HG03108 (cell line): ENCODE data around the gene NACC1.

Source experiments
- ATAC-seq: cut with Tn5 transposase; IDR thresholded peaks from one replicate; pipeline ENCODE4 v1.9.1; 2021; ENCODE audit warnings: moderate library complexity; ENCODE audit not compliant: unreplicated experiment

The NACC1 gene

DNA sequence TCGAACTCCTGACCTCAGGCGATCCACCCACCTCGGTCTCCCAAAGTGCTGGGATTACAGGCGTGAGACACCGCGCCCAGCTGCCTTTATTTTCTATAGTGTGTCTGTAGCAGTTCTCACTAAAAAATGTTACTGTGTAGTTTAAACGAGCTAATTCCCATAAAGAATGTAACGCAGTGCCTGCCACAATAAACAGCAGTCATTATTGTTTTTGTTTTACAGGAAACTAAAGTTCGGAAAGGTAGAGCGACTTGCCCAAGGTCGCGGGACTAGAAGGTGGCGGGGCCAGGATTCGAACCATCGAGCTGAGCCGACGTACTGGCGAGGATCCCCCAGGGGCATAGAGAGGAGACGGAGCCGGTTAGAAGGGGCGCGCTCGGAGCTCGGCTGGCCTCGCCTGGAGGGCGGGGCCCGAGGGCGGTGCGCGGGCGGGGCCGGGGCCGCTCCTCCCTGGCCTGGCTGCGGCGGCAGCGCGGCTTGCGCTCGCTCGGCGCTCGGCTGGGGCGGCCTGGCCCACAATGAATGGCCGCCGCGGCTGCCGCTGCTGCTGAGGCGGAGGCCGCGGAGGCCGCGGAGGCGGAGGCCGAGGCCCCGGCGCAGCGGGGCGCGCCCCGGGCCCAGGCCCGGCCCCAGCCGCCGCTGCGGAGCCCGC is at the start of gene NACC1:
Gene NACC1, plus strand, starts transcription at position 493 of the 652 bp plus-strand sequence. CDS start 16,944 bp downstream, outside the sequence.
- ATAC-seq, result peak; percentile 62

DNA sequence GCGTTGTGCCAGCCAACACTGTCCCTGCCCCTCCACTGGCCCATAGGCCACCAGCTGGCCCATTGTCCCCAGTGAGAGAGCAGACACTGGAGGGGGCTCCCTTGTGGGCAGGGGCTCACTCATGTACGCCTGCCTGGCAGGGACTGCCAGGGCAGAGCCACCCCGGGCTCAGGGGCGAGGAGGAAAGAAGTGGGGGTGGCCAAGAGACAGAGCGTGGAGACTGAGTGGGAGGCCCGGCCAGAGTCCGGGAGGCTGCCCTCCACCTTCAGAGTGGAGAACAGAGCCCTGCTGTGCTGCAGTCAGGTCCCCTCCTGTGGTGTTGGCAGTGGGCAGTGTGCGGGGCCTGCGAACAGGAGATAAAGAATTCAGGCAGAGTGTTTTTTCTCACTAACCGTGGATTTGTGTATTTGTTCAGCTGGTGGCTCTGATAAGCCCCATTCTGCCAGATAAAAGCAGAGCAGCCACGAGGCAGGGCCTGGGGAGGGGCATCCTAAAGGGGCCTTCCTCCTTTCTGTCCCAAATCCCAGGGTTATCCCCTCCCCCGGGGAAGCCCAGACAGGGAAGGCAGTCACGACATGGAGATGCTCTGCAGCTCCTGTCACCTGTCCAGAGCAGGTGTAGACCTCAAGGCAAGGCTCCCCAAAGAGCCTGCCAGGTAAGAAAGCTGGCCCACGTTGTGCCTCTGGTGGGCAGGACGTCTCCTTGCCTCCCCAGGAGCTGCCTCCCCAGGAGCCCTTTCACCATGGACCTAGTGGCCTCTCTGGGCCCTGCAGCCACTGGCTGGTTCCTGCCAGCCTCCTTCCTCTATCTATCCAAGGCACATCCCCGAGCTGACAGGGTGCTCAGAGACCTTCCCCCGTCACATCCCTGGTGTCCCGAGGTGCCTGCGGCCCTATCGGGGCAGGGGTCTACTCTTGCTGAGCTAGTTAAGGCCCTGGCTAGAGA is 48.4 kb upstream of the NACC1 start:
- ATAC-seq, result no peak

DNA sequence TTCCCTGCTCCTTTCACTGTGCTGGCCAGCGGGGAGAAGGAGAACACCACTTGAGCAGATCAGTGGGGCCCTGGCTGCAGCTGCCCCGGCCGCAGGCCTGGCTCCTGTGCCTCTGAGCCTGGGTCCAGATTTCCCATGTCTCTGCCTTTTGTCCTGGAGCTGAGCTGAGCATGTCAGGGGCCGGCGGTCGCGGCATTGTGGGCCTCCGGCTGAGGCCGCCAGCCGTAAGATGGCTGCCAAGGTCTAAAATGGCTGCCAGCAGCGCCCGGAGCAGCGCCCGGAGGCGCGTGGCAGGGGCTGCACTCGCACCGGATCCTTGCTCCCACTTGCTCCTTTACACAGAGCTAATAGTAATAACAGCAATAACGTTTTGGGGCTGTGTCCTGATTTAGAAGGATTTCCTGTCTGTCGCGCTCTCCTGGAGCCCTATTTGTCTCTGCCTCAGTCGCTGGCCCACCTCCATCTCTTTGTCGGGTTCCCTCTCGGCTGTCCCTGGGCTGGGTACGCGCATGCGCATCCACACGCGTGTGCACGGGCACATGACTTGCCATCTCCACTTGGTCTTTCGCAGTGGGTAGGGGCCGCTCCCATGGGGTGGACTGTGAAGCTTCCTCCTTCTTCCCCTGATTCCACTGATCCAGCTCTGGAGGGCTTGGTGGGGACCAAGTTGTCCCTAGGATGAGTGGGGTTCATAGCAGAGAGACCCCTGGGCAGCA is 47.5 kb upstream of the NACC1 start:
- no peak for ATAC-seq

DNA sequence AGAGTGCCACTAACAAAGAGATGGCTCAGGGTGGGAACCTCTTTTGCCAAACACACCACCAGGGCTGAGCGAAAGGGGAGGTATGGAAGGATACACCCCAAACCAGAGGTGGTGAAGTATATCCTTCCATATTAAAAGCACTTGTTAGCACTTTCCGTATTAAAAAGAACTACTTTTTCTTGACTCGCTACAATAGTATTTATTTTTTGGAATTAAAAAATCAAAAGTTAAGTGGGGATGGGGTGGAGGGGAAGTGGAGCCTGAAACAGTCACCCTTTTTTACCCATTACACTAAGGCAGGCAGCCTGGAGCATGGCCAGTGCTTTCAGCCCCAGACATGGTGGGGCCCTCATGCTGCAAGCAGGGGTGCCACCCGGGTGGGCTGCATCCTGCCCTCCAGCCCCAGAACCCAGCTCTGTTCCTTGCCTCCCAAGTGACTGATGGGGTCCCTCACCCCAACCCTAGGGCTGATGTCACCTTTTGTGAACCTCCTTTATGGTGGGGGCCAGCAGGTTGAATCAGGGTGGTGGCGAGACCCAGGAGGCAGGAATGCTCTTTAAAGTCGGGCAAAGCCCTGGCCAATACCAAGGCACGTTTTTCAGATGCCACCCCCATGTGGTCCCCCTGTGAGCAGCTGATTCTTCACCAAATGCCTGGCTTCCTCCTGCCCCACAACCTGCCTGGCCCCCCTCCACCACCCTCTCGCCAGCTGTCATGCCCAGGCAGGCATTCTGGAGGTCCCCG is 46.4 kb upstream of the NACC1 start:
- ATAC-seq, result no peak

DNA sequence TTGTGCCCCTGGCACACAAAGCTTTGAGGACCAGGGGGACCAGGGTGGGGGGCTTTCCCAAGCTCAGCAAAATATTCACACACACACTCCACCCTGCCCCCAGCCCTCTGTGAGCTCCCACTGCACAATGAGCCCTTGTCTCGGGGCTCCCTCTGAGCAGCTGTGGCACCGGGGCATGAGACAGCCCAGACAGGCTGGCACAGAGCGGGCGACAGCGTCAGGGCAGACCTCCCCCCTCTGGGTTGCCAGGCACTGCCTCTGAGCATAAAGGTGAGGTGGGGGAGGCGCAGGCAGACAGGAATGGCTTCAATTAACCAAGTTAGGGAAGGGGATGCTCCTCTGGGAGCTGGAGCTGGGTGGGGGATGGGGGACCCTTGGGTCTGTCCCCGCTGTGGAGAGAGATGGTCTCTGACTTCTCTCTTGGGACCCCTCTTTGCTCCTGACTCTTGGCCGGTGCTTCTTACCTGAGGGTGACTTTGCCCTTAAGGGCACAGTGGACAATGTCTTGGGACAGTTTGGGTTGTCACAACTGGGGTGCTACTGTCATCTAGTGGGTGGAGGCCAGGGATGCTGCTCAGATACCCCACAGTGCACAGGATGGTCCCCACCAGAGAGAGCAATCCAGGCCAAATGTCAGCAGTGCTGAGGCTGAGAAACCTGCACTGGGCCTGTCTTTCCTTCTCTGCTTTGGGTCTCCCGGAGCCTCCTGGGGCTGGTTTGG is 45.7 kb upstream of the NACC1 start:
- no peak for ATAC-seq

DNA sequence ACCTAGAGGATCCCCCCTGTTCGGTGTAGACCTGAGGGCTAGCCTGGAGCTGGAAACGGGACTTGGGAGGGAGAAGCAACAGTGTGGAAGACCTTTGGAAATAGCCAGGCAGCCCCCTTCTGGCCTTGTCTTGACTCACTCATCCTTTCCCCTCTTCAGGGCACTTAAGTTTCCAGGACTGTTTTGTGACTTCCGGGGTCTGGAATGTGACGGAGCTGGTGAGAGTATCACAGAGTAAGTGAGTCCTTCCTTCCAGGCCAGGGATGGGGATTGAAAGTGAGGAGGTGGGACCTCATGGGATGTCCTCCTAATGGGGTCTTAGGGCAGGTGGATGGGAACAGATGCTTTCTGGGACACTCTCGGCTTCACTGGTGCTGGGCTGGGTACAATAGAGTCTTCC is 44.8 kb upstream of the NACC1 start:
- no peak for ATAC-seq

DNA sequence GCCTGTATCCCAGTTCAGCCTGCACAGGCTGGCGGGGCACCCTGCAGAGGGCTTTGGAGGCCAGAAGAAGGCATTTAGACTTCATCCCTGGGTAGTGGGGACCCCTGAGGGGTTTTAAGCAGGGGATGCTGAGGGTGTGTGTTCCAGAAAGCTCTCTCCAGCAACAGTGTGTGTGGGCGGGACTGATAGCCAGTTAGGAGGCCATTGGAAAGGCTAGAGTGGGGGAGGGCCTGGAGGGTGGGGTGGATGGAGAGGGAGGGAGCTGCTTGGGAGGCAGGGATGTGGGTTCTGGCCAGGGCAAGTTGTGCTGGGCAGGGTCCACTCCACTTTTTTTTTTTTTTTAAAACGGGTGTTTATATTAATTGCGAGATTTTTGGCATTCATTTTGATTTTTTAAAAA is 43.7 kb upstream of the NACC1 start:
- ATAC-seq, result no peak

DNA sequence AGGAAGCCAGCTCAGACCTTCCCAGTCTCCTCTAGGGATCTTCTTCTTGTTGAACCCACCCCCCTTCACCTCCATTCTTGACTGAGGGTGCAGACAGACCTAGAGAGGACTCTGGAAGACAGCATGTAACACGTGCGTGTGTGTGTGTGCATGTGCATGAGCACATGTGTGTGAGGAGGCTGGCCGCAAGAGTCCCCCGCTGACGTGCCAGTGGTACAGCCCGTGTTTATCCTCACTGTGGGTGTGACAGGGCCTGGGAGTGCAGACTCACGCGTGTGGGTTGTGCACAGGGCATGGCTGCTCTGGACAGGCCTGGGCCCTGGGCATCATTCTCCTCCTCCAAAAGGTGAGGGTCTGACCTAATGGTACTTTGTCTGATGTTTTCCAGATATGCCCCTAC is 41.7 kb upstream of the NACC1 start:
- ATAC-seq, result no peak

DNA sequence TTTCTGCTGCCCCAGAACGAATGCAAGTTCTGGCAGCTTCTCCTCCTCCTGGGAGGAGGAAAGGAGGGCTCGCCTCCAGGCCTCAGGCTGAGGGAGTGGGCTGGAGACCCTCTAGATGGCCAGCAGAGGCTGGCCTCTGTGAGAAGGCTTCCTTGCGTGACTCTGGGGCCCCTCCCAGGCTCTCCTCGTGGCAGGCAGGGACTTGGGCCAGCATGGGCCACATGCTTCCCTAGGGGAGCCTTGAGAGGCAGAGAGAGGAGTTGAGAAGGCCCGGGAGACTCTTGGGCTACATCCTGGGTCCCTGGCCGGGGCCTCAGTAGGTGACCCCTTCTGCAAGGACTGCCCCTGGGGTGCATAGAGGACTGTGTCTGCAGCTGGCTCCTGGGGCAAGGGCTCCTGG is 41.3 kb upstream of the NACC1 start:
- no peak for ATAC-seq

DNA sequence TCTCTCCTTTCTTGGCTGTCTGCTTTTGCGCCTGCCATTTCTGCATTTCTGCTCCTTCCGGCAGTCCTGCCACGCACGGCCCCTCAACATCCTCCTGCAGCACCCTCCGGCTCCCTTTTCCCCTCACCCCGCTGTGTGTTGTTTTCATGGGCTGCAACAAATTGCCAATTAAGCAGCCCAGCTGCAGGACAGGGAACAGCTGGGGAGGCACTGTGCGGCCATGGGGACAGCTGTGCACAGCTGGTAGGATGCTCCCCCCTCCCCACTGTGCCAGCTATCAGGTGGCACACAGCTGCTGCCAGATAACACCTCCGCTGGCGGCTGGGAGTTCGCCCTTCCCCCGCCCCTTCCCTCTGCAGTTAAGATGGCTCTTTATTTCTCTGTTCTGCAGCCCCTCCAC is 40.8 kb upstream of the NACC1 start:
- ATAC-seq, result no peak

DNA sequence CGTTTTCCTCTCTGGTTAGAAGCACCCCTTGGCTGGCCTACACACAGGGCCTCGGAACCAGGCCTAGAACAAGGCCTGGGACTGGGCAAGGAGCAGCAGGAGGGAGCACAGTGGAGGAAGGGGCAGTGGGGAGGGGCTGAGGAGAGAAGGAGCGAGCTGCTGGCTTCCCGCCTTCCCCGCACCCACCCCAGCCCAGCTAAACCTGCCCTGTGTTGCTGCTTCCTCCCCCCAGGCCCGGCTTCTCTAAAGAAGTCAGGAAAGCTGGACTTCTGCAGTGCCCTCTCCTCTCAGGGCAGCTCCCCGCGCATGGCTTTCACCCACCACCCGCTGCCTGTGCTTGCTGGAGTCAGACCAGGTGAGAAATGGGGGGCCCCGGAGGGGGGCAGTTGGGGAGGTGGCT is 39.7 kb upstream of the NACC1 start:
- ATAC-seq, result no peak

DNA sequence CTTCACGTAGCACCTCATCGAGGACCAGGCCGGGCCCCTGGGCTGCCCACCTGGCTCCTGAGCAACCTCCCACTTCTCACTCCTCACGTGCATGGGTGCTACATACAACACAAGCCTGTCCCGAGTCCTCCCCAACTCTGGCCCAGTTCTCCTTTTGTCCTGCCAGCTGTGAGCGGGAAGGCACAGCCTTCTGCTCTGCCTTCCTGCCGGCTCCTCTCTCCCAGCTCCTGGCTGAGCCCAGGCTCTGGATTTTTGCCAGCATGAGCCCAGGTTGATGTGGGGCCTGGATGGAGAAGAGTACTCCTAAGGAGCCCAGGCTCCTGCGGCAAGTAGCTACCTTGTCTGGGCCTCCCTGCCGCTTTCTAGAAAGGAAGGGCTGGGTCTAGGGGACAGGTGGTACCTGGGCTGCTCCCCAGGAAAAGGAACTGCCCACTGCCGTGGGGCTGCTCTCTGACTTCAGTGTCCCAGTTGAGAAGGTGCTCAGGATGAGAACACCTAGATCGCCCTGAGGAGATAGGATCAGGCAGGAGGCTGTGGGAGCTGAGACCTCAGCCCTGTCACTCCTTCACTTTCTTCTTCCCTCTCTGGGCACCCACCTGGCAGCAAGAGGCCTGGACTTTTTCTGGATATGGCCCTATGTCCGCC is 39.0 kb upstream of the NACC1 start:
- no peak for ATAC-seq

DNA sequence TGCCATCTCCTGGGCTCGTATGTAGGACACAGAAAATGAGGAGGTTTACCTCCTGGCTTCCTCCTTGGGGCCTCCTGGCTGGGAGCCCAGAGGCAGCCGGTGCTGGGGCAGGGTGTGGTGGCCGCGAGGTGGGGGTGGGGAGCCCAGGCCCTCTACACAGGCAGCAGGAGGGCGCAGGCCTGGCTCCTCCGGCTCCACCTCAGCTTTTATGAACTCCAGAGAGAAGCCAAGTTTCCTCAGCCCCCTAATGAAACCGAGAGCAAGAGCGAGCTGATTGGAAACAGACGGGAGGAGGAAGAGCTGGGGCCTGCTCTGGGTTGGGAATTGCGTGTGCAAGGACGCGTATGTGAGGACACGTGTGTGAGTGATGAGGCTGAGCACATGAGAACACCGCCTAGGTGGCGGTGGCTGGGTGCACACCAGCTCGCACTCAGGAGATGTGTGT is 38.5 kb upstream of the NACC1 start:
- ATAC-seq, result no peak

DNA sequence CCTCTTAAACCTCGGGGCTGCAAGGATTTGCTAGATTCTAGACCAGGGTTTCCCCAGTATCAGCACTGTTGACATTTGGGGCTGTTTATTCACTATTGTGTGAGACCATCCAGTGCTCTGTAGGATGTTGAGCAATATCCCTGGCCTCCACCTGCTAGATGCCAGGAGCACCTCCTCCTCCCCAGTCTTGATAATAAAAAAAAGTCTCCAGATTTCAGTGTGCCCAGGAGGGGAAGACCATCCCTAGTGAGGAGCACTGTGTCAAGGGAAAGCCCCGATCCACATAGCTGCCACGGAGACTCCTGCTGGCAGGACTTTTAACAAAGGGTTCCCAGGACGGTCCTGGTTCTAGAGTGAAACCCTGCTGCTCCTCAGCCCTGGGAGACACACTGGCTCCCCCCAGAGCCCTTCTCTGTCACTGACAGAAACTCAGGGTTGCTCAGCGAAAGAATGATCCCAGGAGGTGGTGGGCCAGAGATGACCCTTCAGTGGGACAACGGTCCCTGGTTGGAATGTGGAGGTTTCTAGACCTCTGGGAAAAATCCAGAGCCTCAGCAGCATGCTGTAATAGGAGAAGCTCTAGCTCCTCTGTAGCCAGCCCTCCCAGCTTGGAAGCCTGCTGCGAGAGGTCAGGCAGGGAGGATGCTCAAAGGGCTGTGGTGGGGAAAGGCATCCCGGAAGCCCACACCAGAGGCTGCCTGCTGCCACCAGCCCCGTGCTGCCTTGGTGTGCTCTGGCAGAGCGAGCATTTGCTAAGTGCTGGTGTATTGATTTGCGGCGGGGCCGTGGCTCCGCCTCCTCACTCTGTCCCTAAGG is 35.7 kb upstream of the NACC1 start:
- ATAC-seq, result no peak

DNA sequence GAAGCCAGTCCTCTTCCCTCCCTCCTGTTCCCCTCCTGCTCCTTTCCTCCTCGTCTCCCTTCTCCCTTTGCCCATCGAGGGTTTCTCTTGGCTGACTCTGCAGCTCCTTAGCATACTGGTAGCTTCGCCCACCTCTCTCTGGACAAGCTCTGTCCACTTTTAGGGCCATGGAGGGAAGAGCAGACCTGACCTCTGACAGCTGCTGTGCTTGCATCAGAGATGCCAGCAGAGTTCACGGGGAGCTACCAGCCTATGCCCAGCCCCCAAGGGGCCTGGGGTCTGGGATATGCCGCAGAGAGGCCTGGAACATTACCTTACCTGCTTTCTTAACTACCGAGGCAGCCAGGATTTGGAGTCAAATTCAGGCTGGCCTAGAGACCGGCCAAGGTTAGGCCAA is 35.1 kb upstream of the NACC1 start:
- ATAC-seq, result no peak

DNA sequence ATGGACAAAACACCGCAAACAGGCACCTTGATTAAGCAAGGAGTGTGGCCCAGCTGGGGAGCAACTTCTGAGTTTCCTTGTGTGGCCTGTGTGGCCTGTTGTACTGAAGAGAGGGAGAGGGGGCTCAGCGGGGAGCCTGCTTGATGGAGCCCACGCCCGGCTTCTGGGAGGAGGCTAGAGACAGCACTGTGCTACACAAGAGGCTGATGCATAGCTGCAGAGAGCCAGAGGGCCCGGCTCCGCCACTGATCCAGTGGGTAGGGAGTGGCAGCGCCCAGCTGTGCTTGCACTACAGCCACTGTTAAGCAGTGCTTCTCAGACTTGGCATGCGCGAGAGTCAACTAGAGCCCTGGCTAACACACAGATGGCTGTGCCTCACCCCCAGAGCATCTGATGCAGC is 34.4 kb upstream of the NACC1 start:
- no peak for ATAC-seq

DNA sequence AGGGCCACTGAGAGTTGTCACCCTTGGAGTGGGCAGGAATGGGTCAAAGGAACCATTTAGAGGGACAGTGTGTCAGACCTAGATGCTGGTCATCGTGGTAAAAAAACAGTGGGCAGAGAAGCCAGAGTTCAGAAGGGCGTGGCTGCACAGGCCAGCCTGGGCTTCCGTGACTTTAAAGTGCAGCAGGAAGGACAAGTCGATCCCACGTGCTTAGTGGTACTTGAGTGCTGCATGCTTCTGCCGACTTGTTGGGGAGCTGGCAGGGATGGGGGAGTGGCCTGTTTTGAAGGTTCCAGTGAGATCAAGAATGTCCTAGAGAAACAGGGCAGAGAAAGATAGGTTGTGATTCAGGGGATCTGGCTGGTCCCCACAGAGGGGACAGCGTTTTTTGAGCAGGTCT is 32.4 kb upstream of the NACC1 start:
- no peak for ATAC-seq

DNA sequence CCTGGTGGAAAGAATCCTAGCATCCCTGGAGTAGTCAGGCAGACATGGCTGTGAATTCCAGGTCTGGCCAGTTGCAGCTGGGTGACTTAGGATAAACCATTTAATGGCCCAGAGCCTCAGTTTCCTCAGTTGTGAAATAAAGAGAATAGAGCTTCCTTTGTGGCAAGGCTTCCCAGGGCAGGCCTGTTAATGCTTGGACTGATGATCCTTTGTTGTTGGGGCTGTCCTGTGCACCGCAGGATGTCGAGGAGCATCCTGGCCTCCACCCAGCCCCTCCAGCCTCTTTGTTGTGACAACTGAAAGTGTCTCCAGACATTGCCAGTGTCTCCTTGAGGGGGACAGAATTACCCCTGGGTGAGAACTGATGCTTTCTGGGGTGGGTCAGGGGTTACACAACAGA is 31.7 kb upstream of the NACC1 start:
- no peak for ATAC-seq

DNA sequence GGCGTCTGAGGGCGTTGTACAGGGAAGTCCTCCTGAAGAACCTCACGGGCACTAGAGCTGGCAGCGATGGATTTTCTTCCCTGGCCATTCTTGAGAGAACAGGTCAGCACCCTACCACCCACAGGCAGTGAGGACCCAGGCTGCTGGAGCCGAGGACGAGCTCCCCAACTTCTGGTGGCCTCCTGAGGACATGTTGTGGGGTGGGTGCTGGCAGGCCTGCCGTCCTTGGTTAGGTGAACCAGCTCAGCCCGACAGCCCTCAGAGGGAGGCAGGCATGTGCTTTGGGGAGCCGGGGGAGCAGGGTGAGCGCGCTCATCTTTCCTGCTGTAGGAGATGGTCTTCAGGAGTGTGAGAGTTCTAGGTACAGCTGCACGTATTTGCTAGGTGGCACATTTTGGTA is 30.8 kb upstream of the NACC1 start:
- ATAC-seq, result no peak
